Hepatocyte (in vitro differentiated cells): ENCODE measurements around the gene KIF5A.

Experiments used
- EZH2 ChIP-seq: fragments of 200-600 bp; sonication (generic); IDR thresholded peaks from 2 replicates; pipeline ENCODE4 v1.6.1; 2016; ENCODE audit warnings: antibody characterized with exemption, mild to moderate bottlenecking, borderline replicate concordance
- EZH2phosphoT487 ChIP-seq: fragments of 200-600 bp; sonication (generic); IDR thresholded peaks from one replicate; pipeline ENCODE4 v1.6.1; 2018; ENCODE audit warnings: antibody characterized with exemption, mild to moderate bottlenecking, low read depth, moderate library complexity; ENCODE audit not compliant: unreplicated experiment, severe bottlenecking
- TF ChIP-seq, protein P1 (sequence below): fragments of 200-600 bp; sonication (generic); IDR thresholded peaks from 2 replicates; pipeline ENCODE4 v1.5.1; 2016; ENCODE audit warnings: antibody characterized with exemption, mild to moderate bottlenecking; ENCODE audit not compliant: poor library complexity

DNA sequence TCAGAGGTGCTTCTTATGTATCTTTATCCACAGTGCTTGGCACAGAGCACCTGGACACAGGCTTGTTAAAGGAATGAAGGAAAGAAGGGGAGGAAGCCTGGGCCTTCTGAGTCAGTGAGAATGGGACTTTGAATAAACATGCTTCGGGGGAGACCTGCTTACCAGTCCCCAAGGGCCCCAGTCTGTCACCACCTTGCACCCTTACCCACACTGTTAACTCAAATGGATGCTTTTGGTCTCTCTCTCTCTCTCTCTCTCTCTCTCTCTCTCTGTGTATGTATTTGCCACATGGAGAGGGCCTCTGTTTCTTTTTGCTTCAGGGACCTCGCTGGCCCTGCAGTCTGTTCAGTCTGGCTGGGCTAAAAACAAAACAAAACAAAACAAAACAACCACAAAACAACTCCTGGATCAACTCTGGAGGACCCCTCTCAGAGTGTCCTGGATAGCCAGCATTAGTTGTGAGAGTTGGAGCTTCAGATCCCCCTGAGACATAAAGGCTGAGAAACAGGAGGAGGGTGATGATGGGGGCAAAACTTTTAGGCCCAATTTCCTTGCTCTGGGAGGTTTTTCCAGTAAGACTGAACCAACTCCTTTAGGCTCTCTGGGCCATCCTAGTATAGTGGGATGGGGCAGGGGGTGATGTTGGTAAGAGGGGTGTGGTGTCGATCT is 1.9 kb downstream of the KIF5A start:
- TF ChIP-seq, protein P1, sequence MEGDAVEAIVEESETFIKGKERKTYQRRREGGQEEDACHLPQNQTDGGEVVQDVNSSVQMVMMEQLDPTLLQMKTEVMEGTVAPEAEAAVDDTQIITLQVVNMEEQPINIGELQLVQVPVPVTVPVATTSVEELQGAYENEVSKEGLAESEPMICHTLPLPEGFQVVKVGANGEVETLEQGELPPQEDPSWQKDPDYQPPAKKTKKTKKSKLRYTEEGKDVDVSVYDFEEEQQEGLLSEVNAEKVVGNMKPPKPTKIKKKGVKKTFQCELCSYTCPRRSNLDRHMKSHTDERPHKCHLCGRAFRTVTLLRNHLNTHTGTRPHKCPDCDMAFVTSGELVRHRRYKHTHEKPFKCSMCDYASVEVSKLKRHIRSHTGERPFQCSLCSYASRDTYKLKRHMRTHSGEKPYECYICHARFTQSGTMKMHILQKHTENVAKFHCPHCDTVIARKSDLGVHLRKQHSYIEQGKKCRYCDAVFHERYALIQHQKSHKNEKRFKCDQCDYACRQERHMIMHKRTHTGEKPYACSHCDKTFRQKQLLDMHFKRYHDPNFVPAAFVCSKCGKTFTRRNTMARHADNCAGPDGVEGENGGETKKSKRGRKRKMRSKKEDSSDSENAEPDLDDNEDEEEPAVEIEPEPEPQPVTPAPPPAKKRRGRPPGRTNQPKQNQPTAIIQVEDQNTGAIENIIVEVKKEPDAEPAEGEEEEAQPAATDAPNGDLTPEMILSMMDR: no peak
- no peak for TF ChIP-seq EZH2
- TF ChIP-seq EZH2phosphoT487: no peak
